ENCODE measurements around the gene MRNIP.
"Not testable (repeated sequence)": the region's sequence is repeated elsewhere in the genome, so short reads cannot be mapped to it uniquely, and the experiment has no call there.

Gene MRNIP

DNA sequence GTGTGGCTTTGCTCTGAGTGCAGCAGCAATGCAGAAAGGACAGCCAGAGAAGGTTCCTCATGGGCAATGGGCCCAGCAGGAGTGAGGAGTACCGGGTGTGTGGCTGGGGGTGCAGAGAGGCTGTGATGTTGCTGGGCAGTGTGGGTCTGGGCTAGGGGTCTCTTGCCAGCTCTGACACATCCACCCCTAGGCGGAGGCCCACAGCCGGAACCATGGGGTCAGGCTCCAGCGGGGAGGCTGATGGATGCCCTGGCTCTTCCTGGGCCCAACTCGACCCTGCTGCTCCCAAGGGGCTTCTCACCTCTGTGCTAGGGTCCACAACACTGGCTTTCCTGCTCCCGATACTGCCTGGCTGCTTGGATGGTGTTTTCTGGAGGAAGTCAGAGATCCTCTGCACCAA, 29.2 kb upstream of the MRNIP start:
- DNase-seq = no peak

DNA sequence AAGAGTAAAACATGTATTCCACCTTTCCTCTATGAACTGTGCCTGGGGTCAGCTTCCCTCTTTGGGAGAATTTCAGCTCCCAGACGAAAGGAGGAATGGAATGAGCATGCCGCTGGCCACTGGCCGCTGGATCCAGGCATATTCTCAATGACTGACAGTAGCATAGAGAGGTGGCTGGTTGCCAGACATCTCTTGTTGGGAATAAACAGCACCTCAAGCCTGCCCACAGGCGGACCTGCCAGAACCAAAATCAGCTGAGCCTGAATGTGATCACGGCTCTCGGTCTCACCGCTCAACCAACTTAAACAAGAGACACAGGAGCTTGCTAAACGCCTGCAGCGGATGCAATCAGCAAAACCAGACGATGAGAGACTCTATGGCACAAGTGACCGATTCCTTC, 28.5 kb upstream of the MRNIP start:
- no peak for DNase-seq

DNA sequence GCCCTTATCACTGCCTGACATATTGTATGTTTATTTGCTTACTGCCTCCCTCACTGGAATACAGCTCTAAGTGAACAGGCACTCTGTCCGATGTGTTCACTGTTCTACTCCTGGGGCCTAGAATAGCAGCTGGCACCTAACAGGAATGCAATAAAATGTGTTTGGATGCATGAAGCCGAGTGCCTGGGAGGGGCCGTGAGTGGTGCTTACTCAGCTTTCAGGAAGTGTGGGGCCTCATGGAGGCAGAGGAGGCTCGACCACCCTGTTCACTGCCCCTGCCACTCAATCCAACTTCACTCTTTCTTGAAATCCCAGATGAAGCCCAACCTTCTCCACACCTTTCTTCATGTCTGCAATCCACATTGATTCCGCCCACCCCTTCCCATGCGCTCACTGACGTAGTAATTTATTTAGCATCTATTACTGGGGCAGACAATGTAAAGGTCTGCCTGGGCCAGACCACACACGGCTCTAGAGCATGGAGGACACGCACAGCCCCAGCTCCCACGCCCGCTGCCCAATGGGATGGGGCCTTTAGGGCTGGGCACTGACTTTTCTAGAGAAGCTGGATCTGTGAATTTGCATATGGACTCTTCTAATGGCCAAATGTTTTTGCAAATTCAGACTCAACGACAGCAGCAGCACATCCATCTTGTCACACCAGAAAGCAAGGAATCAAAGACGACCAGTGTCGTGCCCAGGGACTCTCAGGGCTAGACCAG, 27.7 kb upstream of the MRNIP start:
- no peak for DNase-seq

DNA sequence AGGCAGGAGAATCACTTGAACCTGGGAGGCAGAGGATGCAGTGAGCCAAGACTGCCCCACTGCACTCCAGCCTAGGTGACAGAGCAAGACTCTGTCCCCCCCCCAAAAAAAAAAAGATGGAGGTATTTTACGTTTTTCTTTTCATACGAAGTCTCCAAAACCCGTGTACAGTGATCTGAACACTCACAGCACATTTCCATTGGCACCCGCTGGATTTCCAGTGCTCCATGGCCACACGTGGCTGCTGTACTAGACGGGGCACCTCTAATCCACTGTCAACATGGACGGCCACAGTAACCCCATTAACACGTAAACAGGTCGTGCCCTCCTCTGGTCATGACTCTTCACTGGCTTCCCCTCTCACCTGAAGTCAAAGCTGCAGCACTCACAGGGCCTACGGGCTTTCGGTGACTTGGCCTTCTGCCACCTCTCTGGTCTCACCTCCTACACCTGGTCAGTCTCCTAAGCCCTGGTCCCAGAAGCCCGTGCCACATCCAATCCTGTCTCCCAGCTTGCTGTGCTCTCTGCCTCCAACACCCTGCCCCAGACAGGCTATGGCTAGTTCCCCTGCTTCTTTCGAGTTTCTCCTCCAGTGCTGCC, 27.0 kb upstream of the MRNIP start:
- DNase-seq = no peak

DNA sequence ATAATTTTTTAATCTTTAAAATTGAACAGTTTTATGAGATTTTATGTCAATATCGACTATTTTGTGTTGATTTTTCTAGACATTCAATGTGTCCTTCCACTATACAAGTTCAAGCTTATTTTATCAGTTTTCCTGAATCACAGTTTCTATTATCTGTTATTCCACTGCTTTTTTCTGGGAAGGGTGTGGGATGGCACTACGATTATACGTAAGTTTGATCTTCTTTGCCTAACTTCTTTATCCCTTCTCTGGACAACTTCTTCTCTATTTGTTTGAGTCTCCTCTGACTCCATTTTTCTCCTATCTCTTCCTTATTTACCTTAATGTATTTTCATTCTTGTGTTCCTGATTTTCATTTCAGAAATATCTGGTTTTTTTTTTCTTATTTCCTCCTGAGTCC, 24.5 kb upstream of the MRNIP start:
- no peak for DNase-seq

DNA sequence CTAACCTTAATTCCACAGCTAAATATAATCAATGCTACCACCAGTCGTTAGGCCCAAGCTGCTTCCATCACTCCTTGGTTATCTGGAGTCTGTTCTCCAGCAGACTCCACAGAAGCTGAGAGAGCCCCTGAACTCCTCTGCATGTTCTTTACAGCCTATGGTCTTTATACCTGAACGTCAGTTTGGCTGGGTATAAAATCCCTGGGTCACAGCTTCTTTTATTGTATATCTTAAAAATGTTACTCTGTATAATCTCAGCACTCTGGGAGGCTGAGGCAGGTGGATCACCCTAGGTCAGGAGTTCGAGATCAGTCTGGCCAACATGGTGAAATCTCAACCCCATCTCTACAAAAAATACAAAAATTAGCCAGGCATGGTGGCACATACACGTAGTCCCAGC, 23.7 kb upstream of the MRNIP start:
- no peak for DNase-seq

DNA sequence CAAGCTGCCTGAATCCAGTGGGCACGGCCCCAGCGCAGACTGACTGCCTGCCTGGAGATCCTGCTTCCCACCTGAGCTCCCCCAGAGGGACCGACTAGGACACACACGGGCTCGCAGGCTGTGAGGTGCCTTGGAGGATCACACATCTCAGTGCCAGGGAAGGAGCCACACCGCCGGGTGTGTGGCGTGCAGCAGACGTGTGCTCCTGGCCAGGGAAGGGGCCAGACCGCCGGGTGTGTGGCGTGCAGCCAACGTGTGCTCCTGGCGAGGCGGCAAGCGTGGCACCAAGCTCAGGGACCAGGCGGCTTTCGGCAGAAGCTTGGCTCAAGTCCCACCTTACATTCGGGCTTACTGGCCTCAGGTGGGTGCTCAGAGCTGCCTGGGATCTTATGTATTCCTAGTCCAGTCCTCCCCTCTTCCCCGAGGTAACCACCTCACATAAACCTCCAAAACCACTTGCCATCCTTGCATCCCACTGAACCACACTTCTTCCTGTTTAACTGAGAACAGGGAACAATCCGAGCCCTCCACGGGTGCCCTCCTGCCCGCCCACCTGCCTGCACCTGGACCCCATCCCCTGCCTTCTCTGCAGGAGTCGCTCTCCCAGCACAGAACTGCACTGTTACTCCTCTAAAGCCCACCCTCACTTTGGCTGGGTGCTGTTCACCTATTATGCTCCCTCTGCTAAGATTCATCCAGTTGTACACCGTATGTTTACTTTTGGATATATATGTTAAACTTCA, 22.4 kb upstream of the MRNIP start:
- no peak for DNase-seq

DNA sequence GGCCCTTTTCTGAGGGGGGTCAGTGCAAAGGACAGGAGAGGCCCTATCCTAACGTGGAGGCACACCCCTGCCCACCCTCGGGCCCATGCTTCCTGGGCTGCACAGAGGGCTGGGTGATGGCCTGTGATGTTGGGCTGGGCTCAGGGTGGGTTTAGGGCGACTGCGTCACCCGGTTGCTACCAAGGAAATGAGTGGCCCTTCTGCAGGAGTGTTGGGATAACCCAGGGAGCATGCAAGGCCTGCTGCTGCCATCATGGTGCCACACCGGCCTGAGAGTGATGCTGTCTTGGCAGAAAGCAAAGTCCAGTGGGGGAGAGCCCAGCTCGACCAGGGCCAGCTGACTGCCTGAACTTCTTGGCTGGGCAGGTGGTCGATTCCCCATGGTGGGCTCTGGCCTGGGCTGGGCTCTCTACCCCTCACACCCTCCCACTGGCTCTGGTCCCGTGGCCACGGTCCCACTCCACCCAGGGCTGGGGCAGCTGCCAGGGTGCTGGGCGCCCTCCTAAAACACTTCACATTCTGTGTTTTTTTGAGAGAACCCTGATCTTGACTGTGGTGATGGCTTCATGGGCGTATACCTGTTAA, 21.5 kb upstream of the MRNIP start:
- DNase-seq = no peak

DNA sequence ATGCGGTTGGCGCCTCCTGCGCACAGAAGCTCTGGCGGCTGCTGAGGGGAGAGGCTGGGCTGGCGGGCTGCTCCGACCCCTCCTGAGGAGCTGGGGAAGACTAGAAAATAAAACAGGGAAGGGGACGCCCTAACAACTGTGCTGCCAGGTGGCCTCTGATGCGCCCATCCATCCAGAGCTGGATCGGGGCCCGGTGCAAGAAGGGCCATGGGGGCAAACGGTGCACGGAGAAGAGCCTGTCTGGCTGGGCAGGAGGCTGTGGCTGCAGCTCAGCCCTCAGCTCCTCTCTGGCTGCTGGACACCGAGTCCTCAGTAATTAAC, 21.0 kb upstream of the MRNIP start:
- no peak for DNase-seq

DNA sequence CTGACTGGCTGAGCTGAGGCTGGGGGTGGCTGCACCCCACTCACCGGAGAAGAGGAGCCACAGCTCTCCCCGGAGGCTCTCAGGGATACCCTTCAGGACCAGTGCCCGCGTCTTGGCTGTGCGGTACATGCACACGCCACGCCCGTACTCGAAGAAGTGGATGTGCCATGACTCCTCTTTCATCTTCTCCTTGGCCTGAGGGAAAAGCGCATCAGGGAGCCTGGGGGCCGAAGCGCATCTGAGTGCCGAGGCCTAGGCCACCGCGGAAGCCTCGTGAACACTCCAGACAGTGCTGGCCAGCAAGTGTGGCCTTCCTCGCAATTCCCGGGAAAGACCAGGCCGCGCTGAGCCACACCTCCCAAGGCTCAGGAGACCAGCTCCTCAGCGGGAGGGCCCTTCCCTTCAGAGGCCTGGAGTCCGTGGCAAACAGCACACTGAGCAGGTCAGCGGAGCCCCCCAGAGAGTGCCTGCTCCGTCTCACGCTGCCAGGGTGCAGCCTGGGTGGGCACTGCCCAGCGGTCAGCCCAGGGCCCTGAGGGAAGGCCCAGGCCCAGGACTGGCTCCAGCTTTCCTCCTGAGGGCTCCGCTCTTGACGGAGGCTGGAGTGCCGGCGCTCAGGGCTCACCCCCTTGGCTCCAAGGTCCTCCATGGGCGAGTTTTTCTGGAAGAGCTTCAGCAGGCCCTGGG, 20.5 kb upstream of the MRNIP start:
- DNase-seq = no peak

DNA sequence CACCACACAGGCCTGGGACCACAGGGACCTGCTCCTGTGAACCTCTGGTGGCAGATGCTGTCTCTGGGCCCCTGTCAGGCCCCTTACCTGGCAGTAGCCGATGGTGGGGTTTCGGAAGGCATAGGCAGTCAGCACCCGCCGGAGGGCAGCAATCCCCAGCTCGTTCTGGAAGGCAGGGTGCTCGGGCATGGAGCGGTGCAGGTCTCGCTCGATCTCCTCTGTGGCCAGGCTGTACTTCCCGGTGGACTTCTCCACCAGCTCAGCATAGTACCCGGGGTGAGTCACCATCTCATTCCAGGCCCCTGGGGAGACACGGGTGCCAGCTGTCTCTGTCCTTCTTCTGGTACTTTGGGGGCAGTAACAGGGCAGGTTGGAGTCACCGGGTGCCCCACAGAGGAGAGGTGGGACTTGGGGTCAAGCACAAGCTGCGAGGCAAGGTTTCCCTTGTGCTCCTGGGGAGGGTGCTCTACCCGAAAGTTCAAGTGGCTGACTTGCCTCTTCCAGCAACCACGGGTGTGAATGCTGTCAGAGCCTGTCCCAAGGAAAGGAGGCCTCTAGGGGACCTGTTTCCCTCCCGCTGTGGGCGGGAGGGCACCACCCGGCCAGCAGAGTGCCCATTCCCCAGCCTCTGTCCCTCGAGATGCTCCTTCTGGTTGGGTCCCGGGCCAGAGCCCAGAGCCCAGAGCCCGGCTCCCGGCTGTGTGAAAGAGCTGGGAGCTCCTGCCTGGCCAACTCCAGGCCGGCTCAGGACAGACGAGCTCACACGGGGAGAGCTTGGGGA, 19.8 kb upstream of the MRNIP start:
- DNase-seq = no peak

DNA sequence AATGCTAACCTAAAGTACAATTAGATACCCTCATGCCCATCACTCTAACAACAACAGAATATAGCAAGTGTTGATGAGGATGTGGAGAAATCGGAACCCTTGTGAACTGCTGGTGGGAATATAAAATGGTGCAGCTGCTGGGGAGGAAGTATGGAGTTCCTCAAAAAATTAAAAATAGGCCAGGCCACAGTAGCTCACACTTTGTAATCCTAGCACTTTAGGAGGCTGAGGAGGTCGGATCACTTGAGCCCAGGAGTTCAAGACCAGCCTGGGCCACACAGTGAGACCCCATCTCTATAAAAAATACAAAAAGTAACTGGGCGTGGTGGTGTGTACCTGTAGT, 18.0 kb upstream of the MRNIP start:
- DNase-seq = no peak

DNA sequence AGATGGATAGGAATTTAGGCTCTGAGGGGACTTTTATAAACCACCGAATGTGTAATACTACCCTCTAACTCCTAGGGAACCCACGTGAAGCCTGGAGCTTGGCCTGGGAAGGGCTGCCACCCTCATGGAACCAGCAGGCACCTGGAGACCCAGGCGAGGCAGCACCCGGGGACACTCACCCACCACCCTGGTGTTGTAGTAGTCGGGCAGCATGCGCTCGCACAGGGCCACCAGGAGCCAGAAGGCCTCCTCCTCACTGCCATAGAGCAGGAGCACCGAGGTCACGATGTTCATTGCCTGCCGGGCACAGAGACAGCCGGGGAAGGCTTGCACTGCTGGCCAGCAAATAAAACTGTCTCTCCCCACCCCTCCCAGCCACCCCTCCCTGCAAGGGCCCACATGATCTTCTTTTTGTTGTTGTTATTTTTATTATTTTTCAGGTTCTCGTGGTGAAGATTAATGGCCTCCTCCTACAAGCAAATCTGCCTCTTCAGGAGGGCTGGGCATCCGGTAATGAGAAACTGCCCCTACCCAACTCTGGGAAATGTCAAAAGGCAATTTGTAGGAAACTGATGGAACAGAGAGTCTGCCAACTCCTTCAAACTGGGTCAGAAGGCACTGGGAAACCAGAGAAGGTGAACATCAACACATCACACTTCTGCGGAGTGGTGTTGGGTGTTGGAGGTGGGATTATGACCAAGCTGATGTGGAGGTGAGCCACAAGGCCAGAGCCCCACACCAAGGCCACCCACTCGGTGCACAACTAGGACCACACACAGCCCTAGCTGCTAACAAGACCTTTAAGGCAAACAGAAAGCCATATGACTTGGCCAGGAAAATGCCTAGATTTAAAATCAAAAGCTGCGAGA, 17.4 kb upstream of the MRNIP start:
- no peak for DNase-seq

DNA sequence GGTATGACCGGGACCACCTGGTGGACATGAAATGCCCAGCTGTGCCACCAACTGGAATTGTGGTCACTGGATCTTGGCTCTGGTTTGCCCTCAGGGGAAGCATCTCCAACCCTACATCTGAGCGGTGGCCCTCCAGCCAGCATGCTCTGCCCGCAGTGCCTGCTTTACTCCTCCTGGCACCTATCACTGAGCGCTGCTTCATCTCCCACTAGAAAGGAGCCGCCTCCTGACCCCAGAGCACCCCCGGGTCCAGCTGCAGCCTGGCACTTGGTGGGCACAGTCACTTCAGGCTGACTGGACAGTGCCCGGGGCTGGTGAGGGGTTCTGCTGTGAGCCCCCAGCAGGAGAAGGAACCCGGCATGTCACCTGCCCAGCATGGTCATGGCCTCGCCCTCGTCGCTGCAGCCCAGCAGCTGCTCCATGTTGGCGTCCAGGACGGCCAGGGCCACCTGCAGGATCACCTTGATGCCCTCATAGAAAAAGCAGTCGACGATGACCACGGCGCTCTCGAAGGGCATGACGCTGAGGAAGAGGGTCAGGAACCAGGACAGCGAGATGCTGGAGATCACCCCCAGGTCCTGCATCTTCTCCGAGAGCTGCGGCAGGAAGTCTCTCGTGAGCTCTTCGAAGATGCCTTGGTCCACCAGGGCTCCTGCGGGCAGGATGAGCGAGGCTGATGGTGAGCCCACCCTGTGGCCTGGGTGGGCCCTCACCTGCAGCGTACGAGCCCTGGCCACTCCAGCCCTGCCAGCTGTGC, 16.1 kb upstream of the MRNIP start:
- DNase-seq = no peak

DNA sequence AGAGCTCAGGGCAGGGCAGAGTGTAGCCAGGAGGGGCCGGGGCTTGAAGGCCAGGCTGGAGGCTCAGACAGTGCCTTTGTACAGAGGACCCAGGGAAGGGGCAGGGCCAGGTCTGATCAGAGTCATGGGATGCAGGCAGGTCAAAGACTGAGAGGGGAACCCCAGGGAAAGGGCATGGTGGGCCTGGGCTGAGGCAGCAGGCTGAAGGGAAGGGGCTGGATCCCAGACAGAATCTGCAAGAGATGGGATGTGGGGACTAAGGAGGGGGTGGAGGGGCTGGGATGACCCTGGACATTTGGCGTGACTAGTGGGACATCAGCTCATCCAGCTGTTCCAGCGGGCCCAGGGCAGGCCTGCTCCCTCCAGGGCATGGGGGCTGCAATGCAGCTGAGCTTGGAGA, 15.5 kb upstream of the MRNIP start:
- DNase-seq = no peak

DNA sequence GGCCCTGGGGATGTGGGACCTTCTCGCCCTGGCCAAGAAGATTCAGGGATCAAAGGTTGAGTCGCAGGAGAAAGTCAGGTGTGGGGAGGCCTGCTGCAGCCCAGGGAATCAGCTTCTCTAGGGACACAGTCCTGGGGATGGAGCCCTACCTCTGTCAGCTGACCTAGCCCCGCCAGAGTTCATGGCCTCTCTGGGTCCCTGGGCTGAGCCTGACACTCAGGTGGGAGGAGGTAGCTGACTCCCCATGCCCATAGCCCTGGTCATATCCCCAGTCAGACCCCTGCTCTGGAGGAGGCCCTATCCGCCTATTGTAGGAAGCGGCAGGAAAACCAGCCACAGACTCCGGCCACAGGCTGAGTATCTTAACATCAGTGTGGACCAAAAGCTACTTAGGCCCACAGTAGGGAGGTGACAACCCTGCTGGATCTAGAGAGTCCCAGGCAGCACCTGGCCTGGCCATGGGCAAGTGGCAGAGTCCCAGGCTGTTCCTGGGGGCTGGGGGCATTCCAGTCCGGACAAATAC, 15.0 kb upstream of the MRNIP start:
- no peak for DNase-seq

DNA sequence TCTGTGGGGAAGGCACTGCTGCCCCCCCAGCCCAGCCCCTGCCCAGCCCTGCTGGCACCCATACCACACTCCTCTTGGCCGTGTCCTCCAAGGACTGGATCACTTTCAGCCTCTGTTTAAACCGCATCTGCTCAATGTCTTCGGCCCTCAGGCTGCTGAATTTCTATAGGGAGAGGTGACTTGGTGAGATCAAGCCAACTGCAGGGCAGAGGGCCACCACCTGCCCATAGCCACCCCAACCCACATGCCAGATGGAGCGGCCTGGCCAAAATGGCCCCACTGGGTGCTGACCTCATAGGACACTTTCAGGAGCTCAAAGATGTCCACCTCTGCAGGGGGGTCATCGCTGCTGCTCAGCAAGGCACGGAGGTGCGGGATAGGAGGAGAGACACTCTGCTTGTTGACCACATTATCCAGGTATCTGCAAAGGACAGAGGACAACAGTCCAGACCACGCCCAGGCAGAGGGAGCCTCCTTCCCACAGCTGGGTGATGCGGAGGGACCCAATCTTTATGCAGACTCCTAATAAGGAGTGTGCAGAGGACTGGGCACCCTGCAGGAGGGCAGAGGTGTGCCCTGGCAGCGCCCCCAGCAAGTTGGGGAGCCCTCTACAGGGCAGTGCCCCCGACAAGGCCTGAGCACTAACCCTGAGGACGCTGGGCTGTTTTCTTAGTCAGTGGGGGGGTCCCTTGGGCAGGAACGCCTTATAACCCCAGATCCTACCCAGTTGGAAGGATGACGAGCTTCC, 14.4 kb upstream of the MRNIP start:
- DNase-seq = no peak

DNA sequence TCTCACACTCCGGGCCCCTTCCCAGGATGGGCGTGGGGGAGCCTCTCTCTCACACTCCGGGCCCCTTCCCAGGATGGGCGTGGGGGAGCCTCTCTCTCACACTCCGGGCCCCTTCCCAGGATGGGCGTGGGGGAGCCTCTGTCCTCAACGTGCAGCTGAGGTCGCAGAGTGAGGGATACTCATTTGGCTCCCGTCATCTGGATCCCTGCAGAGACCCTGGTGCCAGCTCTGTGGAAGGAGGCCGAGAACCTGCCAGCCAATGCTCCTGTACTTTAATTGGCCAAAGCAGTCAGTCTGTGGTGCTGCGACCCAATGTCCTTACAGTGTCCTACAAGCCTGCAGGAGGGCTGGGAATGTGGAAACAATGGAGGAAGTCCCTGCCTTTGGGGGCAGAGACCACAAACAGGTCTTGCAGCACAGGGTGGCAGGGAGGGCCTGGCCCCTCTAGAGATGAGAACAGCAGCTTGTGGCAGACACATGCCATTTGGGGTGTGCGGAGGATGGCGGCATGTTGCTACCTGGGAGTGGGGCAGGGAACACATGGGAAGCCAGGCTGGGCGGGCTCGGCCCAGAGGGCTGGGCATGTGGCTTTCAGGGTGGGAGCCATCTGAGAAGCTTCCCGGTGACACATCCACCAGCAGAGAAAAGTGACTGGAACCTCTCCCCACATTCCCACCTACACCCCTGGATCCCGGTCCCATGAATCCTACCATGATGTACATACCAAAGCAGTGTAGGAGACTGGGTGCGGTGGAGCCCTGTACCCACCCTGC, 13.6 kb upstream of the MRNIP start:
- DNase-seq = no peak

DNA sequence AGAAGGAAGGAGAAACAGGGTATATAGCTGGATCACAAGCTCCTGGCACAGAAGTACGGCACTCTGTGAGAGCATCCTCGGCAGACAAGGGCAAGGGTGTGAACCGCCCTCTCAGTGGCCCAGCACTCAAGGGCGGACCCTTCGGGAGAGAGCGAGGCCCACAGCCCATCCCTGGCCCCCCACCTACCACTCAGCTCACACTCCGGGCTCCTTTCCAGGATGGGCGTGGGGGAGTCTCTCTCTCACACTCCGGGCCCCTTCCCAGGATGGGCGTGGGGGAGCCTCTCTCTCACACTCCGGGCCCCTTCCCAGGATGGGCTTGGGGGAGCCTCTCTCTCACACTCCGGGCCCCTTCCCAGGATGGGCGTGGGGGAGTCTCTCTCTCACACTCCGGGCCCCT, 12.9 kb upstream of the MRNIP start:
- not testable (repeated sequence) for DNase-seq
